Muscle of leg (tissue), 16 donors: Measurements from ENCODE around the gene TSPO2. TPM values are rescaled to one million over a fixed set of nuclear protein-coding genes. Genes with fewer than 3 reads are reported as not detected.
"Not testable (repeated sequence)": the region's sequence is repeated elsewhere in the genome, so short reads cannot be mapped to it uniquely, and the experiment has no call there.

ENCODE experiments used
- DNase-seq: peaks from one replicate; pipeline ENCODE4 v3.0.0; 2013
- H3K27ac ChIP-seq: one replicate; pipeline ENCODE4 v1.5.1; 2013; ENCODE audit warnings: mild to moderate bottlenecking, low read length, control low read depth
- H3K27me3 ChIP-seq: one replicate; pipeline ENCODE4 v1.6.1; 2013; ENCODE audit warnings: low read length; ENCODE audit not compliant: control insufficient read depth, insufficient read depth
- H3K36me3 ChIP-seq: one replicate; pipeline ENCODE4 v1.6.1; 2013; ENCODE audit warnings: low read length; ENCODE audit not compliant: control insufficient read depth, insufficient read depth
- H3K4me1 ChIP-seq: one replicate; pipeline ENCODE4 v1.6.1; 2013; ENCODE audit warnings: low read length; ENCODE audit not compliant: control insufficient read depth, insufficient read depth
- H3K4me3 ChIP-seq: one replicate; pipeline ENCODE4 v1.5.1; 2013; ENCODE audit warnings: low read length, control low read depth
- H3K9me3 ChIP-seq: replicated peaks from 2 replicates; pipeline ENCODE4 v1.6.1; 2013; ENCODE audit warnings: low read depth, low read length; ENCODE audit not compliant: control insufficient read depth
- WGBS: methylation state at CpG from one replicate; pipeline ENCODE4 v1.1.5; 2013; ENCODE audit warnings: missing lambda C conversion rate; ENCODE audit not compliant: insufficient coverage; 5-methylcytosine and 5-hydroxymethylcytosine counted together
- long read RNA-seq, 11 donors: transcript quantifications; one replicate each; lab custom pipeline, GENCODE V29; 2026
- polyA plus RNA-seq, 8 donors: library from polyadenylated mRNA; unstranded; fragments of 120-200 nt; gene quantifications; one replicate each; pipeline versions ENCODE4 v1.2.1 to v1.2.3, GENCODE V29; 2013; ENCODE audit warnings: inconsistent platforms in 1 of 8, low replicate concordance in 1 of 8; ENCODE audit not compliant: insufficient read length in 8 of 8, insufficient read depth in 1 of 8
- total RNA-seq: library from RNA; stranded (reverse); fragments of 120-200 nt; gene quantifications from one replicate; pipeline ENCODE4 v1.2.4, GENCODE V29; 2013

The TSPO2 gene, protein sequence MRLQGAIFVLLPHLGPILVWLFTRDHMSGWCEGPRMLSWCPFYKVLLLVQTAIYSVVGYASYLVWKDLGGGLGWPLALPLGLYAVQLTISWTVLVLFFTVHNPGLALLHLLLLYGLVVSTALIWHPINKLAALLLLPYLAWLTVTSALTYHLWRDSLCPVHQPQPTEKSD
- total RNA-seq (0.22 TPM), polyA plus RNA-seq (1 to 10 TPM in 2 of 8 donors, under 1 TPM in 6; 0.41 to 1.8 (median 0.89) TPM)
- long read RNA-seq, donor 1 = 0 reads
- long read RNA-seq, donor 2 = 0 reads
- long read RNA-seq, donor 3 = 0 reads
- long read RNA-seq, donor 4 = 0 reads
- long read RNA-seq, donor 5 = 0 reads
- long read RNA-seq, donor 6 = 0 reads
- long read RNA-seq, donor 7 = 0 reads
- long read RNA-seq, donor 8 = 0 reads
- long read RNA-seq, donor 9 = 0 reads
- long read RNA-seq, donor 10 = 0 reads
- long read RNA-seq, donor 11 = 0 reads

DNA sequence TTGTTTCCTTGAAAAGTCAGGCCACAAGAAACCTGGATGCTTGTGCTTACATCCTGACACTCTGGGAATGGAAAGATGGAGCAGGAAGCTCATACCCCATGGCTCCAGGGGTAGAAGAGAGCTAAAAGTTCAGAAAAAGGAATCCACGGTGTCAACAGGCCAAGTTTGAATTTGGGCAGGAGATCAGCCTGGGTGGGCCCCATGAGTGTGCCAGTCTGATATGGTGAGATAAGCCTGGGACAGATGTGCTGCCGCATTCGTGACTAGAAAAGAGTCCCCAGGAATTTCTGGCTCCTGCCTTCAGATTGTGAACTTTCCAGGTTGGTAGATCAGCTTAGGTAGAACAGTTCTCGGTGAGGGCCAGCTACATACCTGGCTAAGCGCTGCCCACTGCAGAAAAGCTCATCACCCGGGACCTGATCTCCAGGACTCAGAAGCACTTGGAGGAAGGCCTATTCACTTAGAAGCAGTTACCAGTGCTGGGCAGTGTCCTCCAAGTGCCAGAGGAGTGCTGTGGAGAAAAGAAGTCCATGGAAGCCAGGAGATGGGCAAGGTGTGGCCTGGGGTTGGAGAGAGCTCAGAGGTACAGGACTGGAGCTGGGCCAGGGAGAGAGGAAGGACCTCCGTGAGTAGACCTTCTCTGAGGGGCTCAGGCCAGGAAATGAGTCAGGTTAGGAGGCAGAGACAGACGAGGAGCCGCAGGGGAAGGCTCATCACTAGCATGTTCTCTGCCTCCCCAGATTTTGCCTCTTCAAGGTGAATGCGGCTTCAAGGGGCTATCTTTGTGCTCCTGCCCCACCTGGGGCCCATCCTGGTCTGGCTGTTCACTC, at the start of gene TSPO2:
Gene TSPO2, plus strand, starts transcription at position 242 of the 830 bp plus-strand sequence. Its CDS starts 519 bp downstream, at position 761.
- no peaks in the 10 kb centered on the region for H3K36me3 ChIP-seq
- no peak for DNase-seq
- H3K9me3 ChIP-seq = no peaks in the 10 kb centered on the region
- no peak within 1 kb of the TSS for H3K27ac ChIP-seq
- peaks cover 43% of the 10 kb centered on the region for H3K4me1 ChIP-seq
- H3K27me3 ChIP-seq = no peaks in the 10 kb centered on the region
- H3K4me3 ChIP-seq = no peak within 1 kb of the TSS
- WGBS = 88% methylated on average over 9 of the region's 10 CpGs

DNA sequence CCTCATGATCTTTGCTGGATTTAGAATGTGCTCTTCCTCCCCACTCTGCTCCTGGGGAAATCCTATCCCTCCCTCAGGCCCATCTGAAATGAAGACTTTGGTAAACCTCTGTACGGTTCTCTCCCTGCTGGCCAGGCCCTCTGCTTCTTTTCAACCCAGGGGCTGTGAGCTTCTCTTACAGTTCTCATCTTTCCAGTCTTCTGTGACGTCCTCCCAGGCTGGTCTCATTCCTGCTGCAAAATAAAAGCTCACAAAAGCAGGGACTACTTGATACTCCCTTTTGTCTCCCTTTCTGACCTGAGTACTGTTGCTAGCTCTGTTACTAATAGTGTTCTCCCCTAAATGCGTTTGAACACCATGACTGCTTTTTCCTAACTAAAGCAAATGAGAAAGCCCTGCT, 49.5 kb upstream of the TSPO2 start:
- Histone ChIP-seq H3K4me3 (no peak overlapping the region), H3K9me3 (no peaks in the 10 kb centered on the region), H3K4me1 (peaks cover 12% of the 10 kb centered on the region), H3K27ac (no peak overlapping the region), H3K36me3 (no peaks in the 10 kb centered on the region), H3K27me3 (no peaks in the 10 kb centered on the region)
- no peak for DNase-seq
- 28% methylated on average over 3 of the region's 3 CpGs for WGBS

DNA sequence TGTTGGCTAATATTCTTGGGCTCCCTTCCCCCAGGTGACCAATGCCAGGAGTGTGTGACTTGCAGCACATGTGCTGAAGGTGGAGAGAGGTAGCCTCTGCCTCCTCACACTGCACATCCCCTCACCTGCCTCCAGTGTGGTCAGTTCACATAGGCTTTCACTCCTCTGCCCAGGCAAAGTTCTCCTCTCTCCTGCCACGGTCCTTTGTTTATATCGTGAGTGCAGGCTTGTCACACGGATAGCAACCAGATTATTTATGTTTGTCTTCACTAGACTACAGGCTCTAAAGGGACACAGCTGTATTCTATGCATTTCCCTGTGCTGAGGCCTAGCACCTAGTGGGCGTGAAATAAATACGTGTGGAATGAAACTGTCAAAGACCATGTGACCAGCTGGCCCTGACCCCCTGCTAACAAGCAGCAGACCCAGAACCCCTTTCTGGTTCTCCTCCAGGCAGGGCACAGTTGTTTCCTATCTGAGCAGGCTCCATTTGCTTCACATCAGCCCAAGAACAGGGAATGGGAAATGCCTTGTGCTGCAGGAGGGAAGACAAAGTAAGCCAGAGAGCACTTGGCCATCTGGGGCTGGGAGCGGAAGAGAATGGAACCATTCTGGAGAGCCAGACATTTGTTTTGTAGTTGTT, 45.6 kb upstream of the TSPO2 start:
- peak; percentile 53 for DNase-seq
- Histone ChIP-seq H3K27ac (peak overlapping the region; percentile 74), H3K9me3 (no peaks in the 10 kb centered on the region), H3K4me3 (no peak overlapping the region), H3K27me3 (no peaks in the 10 kb centered on the region), H3K36me3 (no peaks in the 10 kb centered on the region), H3K4me1 (peaks cover 18% of the 10 kb centered on the region)
- WGBS = 50% methylated on average over 2 of the region's 6 CpGs

DNA sequence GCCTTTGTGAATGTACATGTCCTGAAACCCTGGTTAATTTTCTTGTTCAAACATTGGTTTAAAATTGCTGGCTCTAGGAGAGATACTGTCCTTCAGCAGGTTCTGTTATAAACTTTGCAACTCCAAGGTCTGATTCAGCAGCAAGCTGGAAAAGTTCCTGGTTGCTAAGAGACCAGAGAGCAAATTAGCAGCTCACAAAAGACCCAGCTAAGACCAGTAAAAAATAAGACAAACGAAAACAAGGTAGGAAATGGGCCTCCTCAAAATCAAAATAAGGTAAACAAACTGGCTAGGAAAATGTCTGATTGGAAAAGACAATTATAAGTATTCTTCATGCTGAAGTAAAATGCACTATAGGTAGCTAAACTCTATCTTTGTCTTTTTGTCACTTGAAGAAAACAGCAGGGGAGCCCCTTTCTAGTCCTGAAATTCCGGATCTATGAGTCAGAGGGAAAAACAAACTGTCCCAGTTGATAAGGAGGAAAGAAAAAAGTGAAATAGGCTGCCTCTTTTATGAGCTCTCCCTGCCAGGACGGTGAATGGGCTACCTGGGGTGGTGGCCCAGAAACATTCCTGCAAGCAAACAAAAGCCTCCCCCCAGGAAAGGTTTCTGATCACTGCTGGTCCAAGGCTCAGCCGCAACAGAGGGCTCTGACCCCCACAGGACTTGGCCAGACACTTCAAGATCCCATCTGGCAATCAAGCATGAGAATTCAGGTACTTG, 44.9 kb upstream of the TSPO2 start:
- DNase-seq = peak; percentile 78
- Histone ChIP-seq H3K27ac (peak overlapping the region; percentile 74), H3K9me3 (no peaks in the 10 kb centered on the region), H3K4me3 (no peak overlapping the region), H3K36me3 (no peaks in the 10 kb centered on the region), H3K4me1 (peaks cover 18% of the 10 kb centered on the region), H3K27me3 (no peaks in the 10 kb centered on the region)
- WGBS = no CpG with 5 or more reads among the region's 4 CpGs

DNA sequence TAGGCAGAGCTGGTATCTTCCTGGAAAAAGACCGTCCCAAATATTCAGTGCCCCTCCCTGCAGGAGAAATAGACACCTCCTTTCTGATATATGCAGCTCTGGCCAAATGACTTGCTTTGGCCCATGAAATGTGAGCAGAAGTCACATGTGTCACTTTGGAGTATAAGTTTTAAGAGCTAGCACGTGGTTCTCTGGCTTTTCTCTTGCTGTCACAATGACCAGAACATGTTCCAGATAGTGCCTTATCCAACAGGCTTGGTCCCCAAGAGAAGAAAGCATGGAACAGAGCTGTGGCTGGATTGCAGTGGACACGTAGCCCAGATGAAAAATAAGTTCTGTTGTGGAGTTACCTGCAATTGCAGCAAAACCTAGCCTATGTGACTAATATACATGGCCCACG, 43.6 kb upstream of the TSPO2 start:
- 64% methylated on average over 2 of the region's 4 CpGs for WGBS
- Histone ChIP-seq H3K4me1 (peaks cover 18% of the 10 kb centered on the region), H3K27ac (no peak overlapping the region), H3K9me3 (no peaks in the 10 kb centered on the region), H3K4me3 (no peak overlapping the region), H3K27me3 (no peaks in the 10 kb centered on the region), H3K36me3 (no peaks in the 10 kb centered on the region)
- DNase-seq = no peak

DNA sequence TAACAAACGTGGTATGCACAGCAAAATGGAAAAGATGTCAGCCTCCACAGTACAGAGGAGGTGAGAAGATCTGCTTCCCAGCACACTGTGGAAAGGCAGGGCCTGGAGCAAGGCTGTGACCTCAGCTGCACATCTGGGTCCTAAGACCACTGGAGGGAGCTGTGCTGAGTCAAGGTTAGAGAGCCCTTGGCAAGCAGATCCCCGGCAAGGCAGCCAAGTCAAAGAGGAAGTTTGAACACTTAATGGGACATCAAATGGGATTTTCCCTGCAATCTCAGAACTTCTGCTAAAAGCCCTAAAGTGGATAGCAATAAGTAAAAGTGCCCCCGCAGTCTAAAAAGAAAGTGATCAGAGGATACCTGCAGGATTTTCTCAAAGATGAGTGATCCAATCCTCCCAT, 42.7 kb upstream of the TSPO2 start:
- Histone ChIP-seq H3K4me3 (no peak overlapping the region), H3K9me3 (no peaks in the 10 kb centered on the region), H3K4me1 (peaks cover 18% of the 10 kb centered on the region), H3K27me3 (no peaks in the 10 kb centered on the region), H3K36me3 (no peaks in the 10 kb centered on the region), H3K27ac (no peak overlapping the region)
- DNase-seq = peak; percentile 88
- WGBS = 13% methylated on average over 1 of the region's 3 CpGs

DNA sequence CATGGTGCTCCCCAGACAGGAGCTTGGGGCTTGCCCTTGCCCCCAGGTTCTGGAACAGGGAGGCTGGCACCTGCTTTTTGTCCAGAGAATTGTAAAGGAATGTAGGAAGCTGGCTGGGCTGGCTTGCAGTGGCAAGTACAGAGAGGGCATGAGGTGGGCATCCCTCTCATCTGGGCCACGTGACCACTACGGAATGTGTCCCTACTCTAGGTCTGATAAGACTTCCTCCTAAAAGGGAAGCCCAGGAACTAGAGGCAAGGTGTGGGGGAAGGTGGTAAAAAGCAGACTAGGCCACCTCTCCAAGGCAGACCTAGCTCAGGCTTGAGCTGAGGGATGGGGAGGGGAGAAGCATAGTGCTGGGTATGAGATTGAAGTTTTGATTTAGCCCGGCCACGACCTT, 42.0 kb upstream of the TSPO2 start:
- WGBS = 67% methylated on average over 2 of the region's 4 CpGs

DNA sequence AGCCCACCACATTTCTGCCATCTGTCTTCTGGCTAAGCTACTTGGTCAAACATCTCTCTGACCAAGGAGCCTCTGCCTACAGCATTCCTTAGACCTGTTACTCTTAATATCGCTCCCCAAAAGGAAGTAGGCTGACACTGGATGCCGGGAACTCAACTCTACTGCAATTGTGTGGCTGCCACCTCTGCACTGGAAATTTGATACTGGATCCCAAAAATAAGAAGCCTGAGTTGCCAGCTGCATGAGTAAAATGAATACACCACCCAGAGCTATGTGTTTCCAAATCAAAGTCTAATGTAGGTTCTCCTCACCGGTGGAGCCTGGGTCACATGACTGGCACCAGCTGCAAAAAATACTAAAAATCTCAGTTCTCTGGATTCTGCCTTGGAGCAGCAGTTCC, 40.1 kb upstream of the TSPO2 start:
- no peak for DNase-seq
- H3K4me1 ChIP-seq = peaks cover 8% of the 10 kb centered on the region
- H3K36me3 ChIP-seq = no peaks in the 10 kb centered on the region
- no peaks in the 10 kb centered on the region for H3K27me3 ChIP-seq
- no peaks in the 10 kb centered on the region for H3K9me3 ChIP-seq
- H3K4me3 ChIP-seq = no peak overlapping the region
- WGBS = 56% methylated on average over 3 of the region's 3 CpGs
- H3K27ac ChIP-seq = no peak overlapping the region

More for the DNA sequence above, 42.0 kb upstream of the TSPO2 start:
- H3K9me3 ChIP-seq = no peaks in the 10 kb centered on the region
- H3K27ac ChIP-seq = no peak overlapping the region
- H3K4me1 ChIP-seq = peaks cover 18% of the 10 kb centered on the region
- no peaks in the 10 kb centered on the region for H3K36me3 ChIP-seq
- DNase-seq = no peak
- H3K27me3 ChIP-seq = no peaks in the 10 kb centered on the region
- no peak overlapping the region for H3K4me3 ChIP-seq

DNA sequence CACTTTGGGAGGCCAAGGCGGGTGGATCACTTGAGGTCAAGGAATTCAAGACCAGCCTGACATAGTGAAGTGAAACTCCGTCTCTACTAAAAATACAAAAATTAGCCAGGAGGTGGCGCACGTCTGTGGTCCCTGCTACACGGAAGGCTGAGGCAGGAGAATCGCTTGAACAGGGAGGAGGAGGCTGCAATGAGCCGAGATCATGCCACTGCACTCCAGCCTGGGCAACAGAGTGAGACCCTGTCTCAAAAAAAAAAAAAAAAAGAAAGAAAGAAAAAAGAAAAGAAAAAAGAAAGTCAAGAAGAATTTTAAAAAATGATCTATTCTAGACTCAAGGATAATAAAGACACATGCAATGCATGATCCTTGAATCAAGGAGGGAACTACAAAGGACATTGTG, 36.0 kb upstream of the TSPO2 start:
- H3K9me3 ChIP-seq, H3K4me3 ChIP-seq, H3K4me1 ChIP-seq, H3K36me3 ChIP-seq, H3K27me3 ChIP-seq, H3K27ac ChIP-seq: not testable (repeated sequence)
- DNase-seq = peak; percentile 58
- no CpG with 5 or more reads among the region's 7 CpGs for WGBS
